Retina (tissue), 1 donor: ENCODE data around the gene ARHGEF6.

Experiments
- DNase-seq: peaks from one replicate; pipeline ENCODE4 v3.0.0-alpha.2; 2016

ARHGEF6 gene

DNA sequence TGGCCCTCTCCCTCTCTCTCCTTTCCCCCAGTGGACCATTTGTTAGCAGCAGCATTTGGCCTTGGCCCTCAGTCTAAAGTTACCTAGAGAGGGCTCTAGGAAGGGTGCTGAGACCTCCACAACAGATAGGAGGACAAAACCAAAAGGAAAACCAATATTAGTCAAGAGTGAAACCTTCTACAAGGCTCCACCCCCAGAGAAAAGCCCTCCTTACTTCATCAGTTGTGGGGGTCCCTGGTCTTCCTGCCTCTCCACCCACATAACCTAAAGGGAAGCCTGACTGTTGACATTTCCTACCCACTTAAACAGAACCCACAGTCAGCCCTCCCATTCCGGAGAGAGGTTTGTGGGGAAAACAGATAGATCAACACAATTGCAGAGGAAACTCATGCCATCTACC, 137.5 kb downstream of the ARHGEF6 start:
- DNase-seq = no peak

GRCh38 chrX:136639506-136640176, 141.1 kb downstream of the ARHGEF6 start:
- no peak for DNase-seq

GRCh38 chrX:136636121-136636520, 144.6 kb downstream of the ARHGEF6 start:
- DNase-seq = no peak

GRCh38 chrX:136635235-136635634, 145.5 kb downstream of the ARHGEF6 start:
- no peak for DNase-seq

DNA sequence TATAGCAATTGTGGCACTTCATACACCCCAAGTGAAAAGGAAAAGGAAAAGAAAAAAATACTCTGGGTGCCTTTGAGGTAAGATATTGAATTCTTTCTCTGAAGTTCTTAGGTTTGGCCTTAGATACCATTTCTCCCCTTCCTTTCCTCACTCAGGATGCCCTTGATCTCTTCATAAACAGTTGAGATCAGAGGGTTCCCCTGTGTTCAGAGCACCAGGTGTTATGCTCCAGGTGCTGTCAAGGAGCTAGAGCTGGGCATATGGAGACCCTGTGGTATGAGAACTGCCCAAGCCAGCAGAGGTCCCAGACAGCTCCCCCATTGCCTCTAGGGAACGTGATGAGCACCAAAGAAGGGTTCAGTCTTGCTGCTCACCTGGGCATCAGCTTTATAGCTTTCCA, 149.9 kb downstream of the ARHGEF6 start:
- DNase-seq = no peak

- DNase-seq = no peak
Observed at GRCh38 chrX:136629084-136629750, 151.5 kb downstream of the ARHGEF6 start.

GRCh38 chrX:136627409-136627808, 153.3 kb downstream of the ARHGEF6 start:
- DNase-seq = no peak

DNA sequence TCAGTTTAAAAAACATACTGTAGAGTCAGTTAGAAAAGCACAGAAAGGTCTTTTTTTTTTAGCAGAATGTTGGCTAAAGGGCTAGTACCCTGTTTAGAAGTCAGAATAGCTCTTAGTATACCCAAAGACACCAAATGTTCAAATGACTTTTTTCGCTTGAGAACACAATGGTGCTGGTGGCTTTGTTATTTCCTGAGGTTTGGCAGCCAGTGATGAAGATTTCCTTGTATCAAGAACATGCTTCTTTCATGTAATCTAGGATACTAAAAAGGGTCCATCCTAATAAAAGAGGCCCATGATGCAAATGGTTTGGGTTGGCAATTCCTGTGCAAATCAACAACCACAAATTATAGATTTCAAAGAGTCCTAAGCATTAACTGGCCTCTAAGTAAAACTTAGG, 153.8 kb downstream of the ARHGEF6 start:
- DNase-seq = no peak

DNA sequence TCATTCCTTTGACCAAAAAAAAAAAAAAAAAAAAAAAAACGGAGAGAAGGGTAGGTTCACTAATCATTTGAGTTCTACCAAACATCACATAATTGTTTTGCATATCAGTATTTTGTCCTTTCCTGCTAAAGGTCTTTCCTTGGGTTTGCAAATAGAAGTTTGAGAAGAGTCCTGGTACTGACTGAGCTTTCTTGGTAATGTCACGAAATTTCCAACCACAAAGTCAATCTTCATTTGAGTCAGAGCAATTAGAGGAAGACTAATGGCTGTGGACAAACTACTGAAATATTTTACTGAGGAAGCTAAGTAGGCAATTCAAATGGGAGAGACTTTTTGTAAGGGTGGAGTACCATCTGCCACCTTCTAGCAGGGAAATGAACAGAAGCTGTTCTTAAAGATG, 154.5 kb downstream of the ARHGEF6 start:
- DNase-seq = no peak

DNA sequence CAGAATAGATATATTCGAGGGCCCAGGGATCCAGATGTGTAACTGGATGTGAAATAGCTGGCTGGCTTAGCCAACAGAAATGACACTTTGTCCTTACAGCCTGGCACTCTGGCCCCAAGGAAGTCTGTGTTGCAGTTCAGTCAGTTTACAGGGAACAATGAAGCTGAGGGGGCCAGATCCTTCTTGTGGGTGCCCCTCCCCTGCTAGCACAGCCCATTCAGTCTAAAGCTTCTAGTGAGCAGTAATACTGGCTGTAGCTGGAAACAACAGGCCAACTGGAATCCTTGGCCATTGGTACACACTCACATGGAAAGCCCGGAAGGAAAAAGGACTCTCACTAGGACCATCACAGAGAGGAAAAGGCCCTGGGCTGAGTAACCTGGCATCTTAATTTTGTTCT, 155.5 kb downstream of the ARHGEF6 start:
- no peak for DNase-seq

DNA sequence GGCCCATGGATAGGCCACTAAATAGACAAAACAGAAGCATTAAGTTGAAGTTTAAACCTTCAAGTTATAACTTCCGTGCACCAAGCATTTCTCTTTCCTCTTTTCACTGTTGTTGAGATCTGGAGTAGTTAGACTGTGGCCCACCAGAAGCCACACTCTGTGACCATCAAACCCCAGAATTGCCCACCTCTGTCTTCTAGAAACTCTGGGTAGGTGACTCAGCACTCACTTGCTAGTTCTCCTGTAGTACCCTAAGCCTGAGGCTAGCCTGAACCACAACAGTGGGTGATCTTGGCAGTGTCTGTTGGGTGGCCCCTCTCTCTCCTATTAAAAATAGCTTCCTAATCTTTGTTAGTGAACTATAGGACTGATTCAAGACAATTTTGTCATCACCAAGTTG, 157.3 kb downstream of the ARHGEF6 start:
- DNase-seq = no peak

- DNase-seq = no peak
Observed at GRCh38 chrX:136622568-136622967, 158.2 kb downstream of the ARHGEF6 start.

GRCh38 chrX:136620780-136621179, 160.0 kb downstream of the ARHGEF6 start:
- DNase-seq = no peak

DNA sequence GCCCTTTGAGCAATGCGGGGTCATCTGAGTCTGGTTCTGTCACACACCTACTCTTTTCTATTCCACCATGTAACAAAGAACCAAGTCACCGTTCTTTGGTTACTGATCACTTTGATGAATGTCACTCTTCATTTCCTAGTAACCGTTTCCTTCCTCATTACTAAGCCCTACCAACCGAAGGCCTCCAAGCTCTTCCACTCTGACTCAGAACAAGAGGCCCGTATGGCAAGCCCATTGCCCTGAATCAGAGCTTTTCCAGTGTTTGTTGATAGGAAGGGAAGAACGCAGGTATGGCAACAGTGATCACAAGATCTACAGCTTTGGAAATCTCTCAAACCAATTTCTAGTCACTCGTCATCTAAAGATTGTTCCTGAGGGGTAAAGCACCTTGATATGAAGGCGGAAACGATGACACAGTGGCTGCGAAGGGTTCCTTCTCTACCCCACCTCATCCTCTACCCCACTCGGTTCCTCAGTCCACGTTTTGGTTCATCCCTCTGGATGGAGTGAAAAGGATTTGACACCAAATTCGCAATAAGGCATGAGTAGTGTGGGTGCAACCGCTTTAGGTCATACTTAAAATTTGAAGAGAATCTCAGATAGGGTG, 160.7 kb downstream of the ARHGEF6 start:
- DNase-seq = no peak

- DNase-seq = no peak
Observed at GRCh38 chrX:136616987-136617685, 163.6 kb downstream of the ARHGEF6 start.
